Smooth muscle cell (in vitro differentiated cells): ENCODE data around the gene MED7. TPM values are rescaled to one million over a fixed set of nuclear protein-coding genes. Genes with fewer than 3 reads are reported as not detected.

Experiments used
- DNase-seq: peaks from one replicate; lab custom pipeline; 2025; ENCODE audit not compliant: unreplicated experiment; lab: John Stamatoyannopoulos, UW
- H2AFZ ChIP-seq: fragments of 200-600 bp; sonication (generic); 2 replicates; pipeline ENCODE4 v1.6.0; 2016; ENCODE audit warnings: antibody characterized with exemption, low read depth, mild to moderate bottlenecking
- H3F3A ChIP-seq: fragments of 200-600 bp; sonication (generic); 2 replicates; pipeline ENCODE4 v1.6.0; 2017; ENCODE audit warnings: antibody characterized with exemption, low read depth
- H3K27ac ChIP-seq: fragments of 200-600 bp; sonication (generic); 2 replicates; pipeline ENCODE4 v1.5.1; 2016; ENCODE audit warnings: low read depth, mild to moderate bottlenecking
- H3K27me3 ChIP-seq: fragments of 200-600 bp; sonication (generic); 2 replicates; pipeline ENCODE4 v1.6.1; 2016; ENCODE audit warnings: low read depth, mild to moderate bottlenecking
- H3K36me3 ChIP-seq: fragments of 200-600 bp; sonication (generic); 2 replicates; pipeline ENCODE4 v1.5.1; 2016; ENCODE audit warnings: low read depth
- H3K4me1 ChIP-seq: fragments of 200-600 bp; sonication (generic); 2 replicates; pipeline ENCODE4 v1.5.1; 2016; ENCODE audit warnings: low read depth
- H3K4me2 ChIP-seq: fragments of 200-600 bp; sonication (generic); 2 replicates; pipeline ENCODE4 v1.6.0; 2016; ENCODE audit warnings: mild to moderate bottlenecking
- H3K4me3 ChIP-seq: fragments of 200-600 bp; sonication (generic); 2 replicates; pipeline ENCODE4 v1.5.1; 2016; ENCODE audit warnings: mild to moderate bottlenecking
- H3K79me2 ChIP-seq: fragments of 200-600 bp; sonication (generic); 2 replicates; pipeline ENCODE4 v1.6.0; 2016; ENCODE audit warnings: low read depth, mild to moderate bottlenecking
- H3K9ac ChIP-seq: fragments of 200-600 bp; sonication (generic); 2 replicates; pipeline ENCODE4 v1.6.0; 2016; ENCODE audit warnings: low read depth
- H3K9me3 ChIP-seq: fragments of 200-600 bp; sonication (generic); replicated peaks from 2 replicates; pipeline ENCODE4 v1.5.1; 2016; ENCODE audit warnings: low read depth
- H4K20me1 ChIP-seq: fragments of 200-600 bp; sonication (generic); 2 replicates; pipeline ENCODE4 v1.6.0; 2016; ENCODE audit warnings: low read depth
- CTCF ChIP-seq: fragments of 200-600 bp; sonication (generic); IDR thresholded peaks from 2 replicates; pipeline ENCODE4 v1.5.1; 2017; ENCODE audit warnings: borderline replicate concordance, mild to moderate bottlenecking, antibody characterized with exemption; ENCODE audit not compliant: insufficient read depth, poor library complexity, severe bottlenecking
- WGBS: methylation state at CpG from one replicate; pipeline ENCODE4 v1.1.7; 2016; ENCODE audit warnings: low lambda C conversion rate; 5-methylcytosine and 5-hydroxymethylcytosine counted together
- polyA plus RNA-seq: library from polyadenylated mRNA; unstranded; fragments of >200 nt; fragmentation: Nextera tagmentation; extraction: Ambion mirVana; gene quantifications from 2 replicates; pipeline ENCODE4 v1.2.1, GENCODE V29; 2016
- total RNA-seq: library from RNA; depleted of rRNA; stranded (reverse); fragments of >200 nt; gene quantifications from 2 replicates; pipeline ENCODE4 v1.2.3, GENCODE V29; 2014

MED7 gene
- total and polyA plus RNA-seq, 2 experiments from 2014 or later, result 9.3 to 12.7 TPM

- H3K27me3 ChIP-seq, result no peaks in the 10 kb centered on the region
- no peaks in the 10 kb centered on the region for H3K79me2 ChIP-seq
- no peak for DNase-seq
- H3K9ac ChIP-seq, result no peak overlapping the region
- H3K4me3 ChIP-seq, result no peak overlapping the region
- H4K20me1 ChIP-seq, result no peaks in the 10 kb centered on the region
- H3K27ac ChIP-seq, result peak overlapping the region; percentile 54
- H2AFZ ChIP-seq, result no peak overlapping the region
- H3K4me1 ChIP-seq, result no peaks in the 10 kb centered on the region
- H3K9me3 ChIP-seq, result no peaks in the 10 kb centered on the region
- peak overlapping the region; percentile 1 for H3K4me2 ChIP-seq
- no peak for TF ChIP-seq CTCF
- H3F3A ChIP-seq, result no peaks in the 10 kb centered on the region
- 89% methylated on average over 14 of the region's 14 CpGs for WGBS
- H3K36me3 ChIP-seq, result no peaks in the 10 kb centered on the region
Measured at GRCh38 chr5:157106630-157107461, 35.8 kb downstream of the MED7 start.

GRCh38 chr5:157100140-157100679 is 42.5 kb downstream of the MED7 start:
- TF ChIP-seq CTCF, result no peak
- Histone ChIP-seq H3K4me1 (no peaks in the 10 kb centered on the region), H3K4me2 (no peak overlapping the region), H3K27ac (peak overlapping the region; percentile 9), H3F3A (no peaks in the 10 kb centered on the region), H2AFZ (no peak overlapping the region), H3K9me3 (no peaks in the 10 kb centered on the region), H3K4me3 (no peak overlapping the region), H3K79me2 (no peaks in the 10 kb centered on the region), H3K36me3 (no peaks in the 10 kb centered on the region), H4K20me1 (no peaks in the 10 kb centered on the region), H3K9ac (no peak overlapping the region), H3K27me3 (no peaks in the 10 kb centered on the region)
- DNase-seq, result no peak
- WGBS, result 63% methylated on average over 2 of the region's 2 CpGs

- no peak overlapping the region for H3K27ac ChIP-seq
- no peaks in the 10 kb centered on the region for H3K36me3 ChIP-seq
- H3K27me3 ChIP-seq, result no peaks in the 10 kb centered on the region
- no peak overlapping the region for H3K9ac ChIP-seq
- WGBS, result 86% methylated on average over 3 of the region's 3 CpGs
- H3K4me2 ChIP-seq, result no peak overlapping the region
- TF ChIP-seq CTCF, result no peak
- H3K79me2 ChIP-seq, result no peaks in the 10 kb centered on the region
- H3K4me3 ChIP-seq, result no peak overlapping the region
- no peaks in the 10 kb centered on the region for H3K9me3 ChIP-seq
- no peaks in the 10 kb centered on the region for H3K4me1 ChIP-seq
- no peak overlapping the region for H2AFZ ChIP-seq
- H4K20me1 ChIP-seq, result no peaks in the 10 kb centered on the region
- no peaks in the 10 kb centered on the region for H3F3A ChIP-seq
- DNase-seq, result no peak
Measured at GRCh38 chr5:157088342-157088990, 54.2 kb downstream of the MED7 start.

Other genes starting within 250 kb of the MED7 start
- not detected in 2 replicates for gene TIMD4, start 179.6 kb downstream of the MED7 start, total RNA-seq
- not detected in 2 replicates for gene TIMD4, start 179.6 kb downstream of the MED7 start, polyA plus RNA-seq
- 0.72 TPM in 1 of 2 replicates, not detected in the other for gene HAVCR1, start 83.7 kb downstream of the MED7 start, total RNA-seq
- not detected in 2 replicates for gene HAVCR1, start 83.7 kb downstream of the MED7 start, polyA plus RNA-seq
- gene HAVCR2, start 33.8 kb downstream of the MED7 start, total RNA-seq, result 0.04 and 2.0 TPM in 2 replicates
- 0.17 and 0.47 TPM in 2 replicates for gene HAVCR2, start 33.8 kb downstream of the MED7 start, polyA plus RNA-seq
- not detected in 2 replicates for gene GARIN3, start 23.4 kb upstream of the MED7 start, total RNA-seq
- gene GARIN3, start 23.4 kb upstream of the MED7 start, polyA plus RNA-seq, result not detected in 2 replicates
- gene ITK, start 38.0 kb upstream of the MED7 start, total RNA-seq, result 1.7 and 1.8 TPM in 2 replicates
- gene ITK, start 38.0 kb upstream of the MED7 start, polyA plus RNA-seq, result 0.97 TPM in 1 of 2 replicates, not detected in the other
- 9.7 and 17.8 TPM in 2 replicates for gene CYFIP2, start 123.3 kb upstream of the MED7 start, total RNA-seq
- gene CYFIP2, start 123.3 kb upstream of the MED7 start, polyA plus RNA-seq, result 11.4 and 28.6 TPM in 2 replicates